Measurements from ENCODE around the gene KCNJ15. TPM values are rescaled to one million over a fixed set of nuclear protein-coding genes. Genes with fewer than 3 reads are reported as not detected.

The KCNJ15 gene
- total and polyA plus RNA-seq, 2 of the 4 experiments (the other 2 are of a cell fraction) = under 0.01 to 0.07 TPM

- peak overlapping the region; percentile 44; the same call in 1 of the 2 replicates for H2BK20ac ChIP-seq (ENCODE audit: low read depth, low read length)
- ATAC-seq (ENCODE audit: low read depth) (no peak), DNase-seq (peak; percentile 74)
- WGBS, 2 experiments (ENCODE audit: extremely low coverage in 2 of 2, insufficient read length in 1 of 2) = 53% methylated on average over 3 of the region's 7 CpGs; no CpG with 5 or more reads in 1 of the 2 experiments
- H3K27me3 ChIP-seq (ENCODE audit: control insufficient read depth, insufficient read depth, low read length) = no peaks in the 10 kb centered on the region
- in situ Hi-C loops (cut with MboI; ENCODE audit: low sequenced_read_pairs) (no loop called here), dilution Hi-C loops (cut with HindIII; ENCODE audit: low sequenced_read_pairs, unreplicated experiment) (no loop called here), intact Hi-C loops (cut with micrococcal nuclease) (no loop called here)
- H3K56ac ChIP-seq (ENCODE audit: extremely low read depth, insufficient read depth, low read length) = no peak overlapping the region
- no peak overlapping the region for H2AK5ac ChIP-seq (ENCODE audit: low read depth, low read length)
- no peak overlapping the region for H3K27ac ChIP-seq (ENCODE audit: insufficient read depth, low read length)
- H3K14ac ChIP-seq (replicated peaks; ENCODE audit: low read depth, low read length) = no peak overlapping the region
- H3K18ac ChIP-seq (ENCODE audit: low read depth, low read length) = no peak overlapping the region
- no peak overlapping the region for H4K5ac ChIP-seq (ENCODE audit: low read depth, low read length)
- H3K4ac ChIP-seq (ENCODE audit: low read depth, low read length) = peak overlapping the region; percentile 34; the same call in 1 of the 2 replicates
- H2BK5ac ChIP-seq (ENCODE audit: low read depth, low read length, poor library complexity, severe bottlenecking) = no peak overlapping the region
- H4K8ac ChIP-seq (ENCODE audit: low read depth in 2 of 2, low read length in 2 of 2) = 0 out of 4 replicates have a peak overlapping the region, but pooled peaks have one; percentile 19 to 36
- H3K4me3 ChIP-seq (ENCODE audit: insufficient read depth, low read depth, low read length) = no peak overlapping the region
- no peak overlapping the region for H2BK15ac ChIP-seq (ENCODE audit: low read depth, low read length)
- H3K79me1 ChIP-seq (ENCODE audit: low read depth in 1 of 2, low read length in 2 of 2) = no peaks in the 10 kb centered on the region
- no peak overlapping the region for H2AK9ac ChIP-seq (replicated peaks; ENCODE audit: low read depth, low read length, poor library complexity)
- H3K9me1 ChIP-seq (ENCODE audit: insufficient read depth, low read length) = peaks cover 7% of the 10 kb centered on the region
- no peak overlapping the region for H3K23ac ChIP-seq (ENCODE audit: low read depth, low read length)
- no peak overlapping the region for H3K9ac ChIP-seq (ENCODE audit: low read depth, low read length)
- H3K9me3 ChIP-seq (ENCODE audit: control insufficient read depth, insufficient read depth, low read length) = no peaks in the 10 kb centered on the region
- H4K20me1 ChIP-seq (ENCODE audit: insufficient read depth, low read length) = no peaks in the 10 kb centered on the region
- POLR2A ChIA-PET (ENCODE audit: unreplicated experiment) = no interaction called here
- peaks cover 5% of the 10 kb centered on the region for H3K4me1 ChIP-seq (ENCODE audit: control insufficient read depth, insufficient read depth, low read length)
- peak overlapping the region; percentile 71; the same call in 1 of the 2 replicates for H2BK120ac ChIP-seq (ENCODE audit: low read depth, low read length)
- H4K91ac ChIP-seq (ENCODE audit: insufficient read depth, low read depth, low read length) = no peak overlapping the region
- H2AFZ ChIP-seq (replicated peaks; ENCODE audit: low read length, poor library complexity) = no peak overlapping the region
- CTCF ChIA-PET = interaction anchor here (0.8 kb wide), 1 partner anchor 12 kb away, joined by 4 read pairs; no protein-coding TSS in a partner anchor
- no peak overlapping the region for H3K4me2 ChIP-seq (ENCODE audit: low read depth, low read length)
- TF ChIP-seq POLR2A (IDR thresholded peaks at IDR 0.05; ENCODE audit: low read depth, low read length) (no peak), MAFK (IDR thresholded peaks at IDR 0.05; ENCODE audit: low read depth, low read length) (no peak), BHLHE40 (IDR thresholded peaks at IDR 0.05; ENCODE audit: low read depth, low read length) (no peak), RCOR1 (IDR thresholded peaks at IDR 0.05; ENCODE audit: insufficient replicate concordance, low read length) (no peak), NFE2L2 (IDR thresholded peaks at IDR 0.05; ENCODE audit: low read depth, low read length) (no peak), FOS (IDR thresholded peaks at IDR 0.05; ENCODE audit: low read depth, low read length) (no peak), CEBPB (IDR thresholded peaks at IDR 0.05; ENCODE audit: low read depth, low read length) (no peak)
- no peaks in the 10 kb centered on the region for H3K36me3 ChIP-seq (ENCODE audit: control insufficient read depth, insufficient read depth, low read length)
- no TSS peak for BruUV-seq (replicated peaks)
Measured at GRCh38 chr21:38319781-38320180, 63.0 kb downstream of the KCNJ15 start.

Data from IMR-90 (cell line).